Activated gamma-delta T cell (primary cell): ENCODE results near the gene ANKS3.

Experiments used
- DNase-seq: peaks from one replicate; lab custom pipeline; 2025; lab: John Stamatoyannopoulos, UW

The ANKS3 gene

DNA sequence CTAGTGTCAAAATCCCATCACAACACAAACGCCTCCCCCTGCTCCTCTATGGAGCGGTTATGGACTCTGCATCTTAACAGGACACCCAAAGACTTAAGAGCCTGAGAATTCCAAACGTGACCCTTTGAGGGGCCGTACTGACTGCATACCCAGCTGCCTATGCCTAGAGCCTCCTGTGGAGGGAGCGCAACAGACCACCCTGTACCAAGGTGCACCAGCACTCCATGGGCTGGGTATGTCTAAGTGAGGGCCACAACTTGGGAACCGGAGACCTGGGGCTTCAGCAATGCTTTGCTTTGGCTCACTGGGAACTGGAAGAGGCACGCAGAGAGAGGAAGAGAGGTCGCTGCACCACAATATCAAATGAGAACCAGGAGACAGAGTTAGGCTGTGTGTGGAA is 5.4 kb downstream of the ANKS3 start:
- DNase-seq: no peak

DNA sequence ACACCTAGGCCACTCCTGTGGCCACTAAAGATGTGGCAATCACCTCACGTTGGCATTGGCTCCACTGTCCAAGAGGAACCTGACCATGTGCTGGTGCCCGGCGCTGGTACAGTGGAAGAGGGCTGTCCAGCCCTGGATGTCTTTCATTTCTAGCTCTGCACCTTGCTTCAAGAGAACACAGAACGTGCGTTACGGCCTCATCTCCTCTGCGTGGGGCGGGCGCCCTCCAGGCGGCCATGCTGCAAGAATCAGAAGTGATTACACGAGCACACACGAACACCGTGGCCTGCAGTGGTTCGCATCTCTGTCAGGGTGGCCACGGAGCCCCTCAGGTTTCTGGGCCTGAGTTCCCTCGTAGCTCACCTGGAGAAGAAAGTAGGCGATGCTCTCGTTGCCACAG is 7.5 kb downstream of the ANKS3 start:
- no peak for DNase-seq

- no peak for DNase-seq
These were observed 9.3 kb downstream of the ANKS3 start for GRCh38 chr16:4724661-4725270.

- DNase-seq: no peak
These were observed 10.9 kb downstream of the ANKS3 start for GRCh38 chr16:4723071-4723767.

- DNase-seq: no peak
These were observed 15.6 kb downstream of the ANKS3 start for GRCh38 chr16:4718466-4718865.

DNA sequence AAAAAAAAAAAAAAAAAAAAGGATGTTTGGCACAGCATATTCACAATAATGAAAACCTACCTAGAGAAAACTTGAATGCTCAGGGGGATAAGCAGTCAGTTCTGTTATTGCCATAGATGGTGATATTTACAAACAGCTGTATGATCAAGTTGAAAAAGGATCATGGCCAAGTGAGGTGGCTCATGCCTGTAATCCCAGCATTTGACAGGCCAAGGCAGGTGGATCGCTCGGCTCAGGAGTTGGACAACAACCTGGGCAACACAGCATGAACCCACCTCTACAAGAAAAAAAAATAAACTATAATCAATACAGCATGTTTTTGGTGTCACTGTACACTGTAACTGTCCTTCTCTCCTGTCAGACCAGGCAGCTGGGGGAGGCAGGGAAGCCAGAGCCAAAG is 19.1 kb downstream of the ANKS3 start:
- no peak for DNase-seq

DNA sequence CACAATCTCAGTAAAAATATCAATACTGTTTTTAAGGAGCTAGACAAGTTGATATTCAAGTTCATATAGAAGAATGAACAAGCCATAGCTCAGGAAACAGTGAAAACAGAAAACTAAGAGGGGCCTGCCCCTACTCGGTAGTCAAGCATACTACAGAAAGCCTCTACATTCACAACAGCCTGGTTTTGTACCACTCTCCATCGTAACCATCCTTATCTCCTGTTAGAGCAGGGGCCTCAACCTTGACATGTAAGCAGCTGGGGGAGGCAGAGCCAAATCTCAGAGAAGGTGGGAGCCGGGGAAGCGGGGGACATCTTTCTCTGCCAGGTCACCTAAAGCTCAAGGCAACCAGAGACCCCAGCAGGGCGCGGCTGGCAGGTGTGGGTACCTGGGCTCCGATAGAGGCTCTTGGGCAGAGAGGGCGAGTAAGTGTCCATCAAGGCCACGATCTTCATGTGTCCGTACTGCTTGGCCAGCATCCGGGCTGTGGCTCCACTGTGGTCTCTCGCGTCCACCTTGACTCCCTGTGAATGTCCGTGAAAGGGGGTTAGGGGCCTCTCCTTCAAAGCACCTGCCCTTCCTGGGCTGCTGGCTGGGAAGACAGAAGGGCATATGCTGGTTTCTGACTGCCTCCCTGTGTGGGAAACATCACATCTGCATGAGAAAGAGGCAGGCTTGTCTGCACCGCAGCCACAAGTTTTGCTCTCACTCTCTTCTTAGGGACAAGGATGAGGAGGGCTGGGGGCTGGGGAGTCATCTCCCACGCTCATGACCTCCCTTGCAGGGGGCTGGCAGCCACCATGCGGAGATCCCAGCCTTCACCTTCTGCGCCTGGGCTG is 20.2 kb downstream of the ANKS3 start:
- no peak for DNase-seq

DNA sequence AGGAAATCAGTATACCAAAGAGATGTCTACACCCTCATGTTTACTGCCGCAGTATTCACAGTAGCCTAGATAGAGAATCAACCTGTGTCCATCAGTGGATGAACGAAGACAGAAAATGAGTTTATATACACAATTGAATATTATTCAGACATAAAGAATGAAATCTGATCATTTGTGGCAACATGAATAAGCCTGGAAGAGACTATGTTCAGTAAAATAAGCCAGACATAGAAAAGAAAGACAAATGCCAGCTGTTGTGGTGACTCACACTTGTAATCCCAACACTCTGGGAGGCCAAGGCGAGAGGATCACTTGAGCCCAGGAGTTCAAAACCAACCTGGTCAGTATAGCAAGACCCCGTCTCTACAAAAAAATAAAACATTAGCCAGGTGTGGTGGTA is 24.6 kb downstream of the ANKS3 start:
- no peak for DNase-seq

GRCh38 chr16:4706871-4707270 is 27.2 kb downstream of the ANKS3 start:
- no peak for DNase-seq

DNA sequence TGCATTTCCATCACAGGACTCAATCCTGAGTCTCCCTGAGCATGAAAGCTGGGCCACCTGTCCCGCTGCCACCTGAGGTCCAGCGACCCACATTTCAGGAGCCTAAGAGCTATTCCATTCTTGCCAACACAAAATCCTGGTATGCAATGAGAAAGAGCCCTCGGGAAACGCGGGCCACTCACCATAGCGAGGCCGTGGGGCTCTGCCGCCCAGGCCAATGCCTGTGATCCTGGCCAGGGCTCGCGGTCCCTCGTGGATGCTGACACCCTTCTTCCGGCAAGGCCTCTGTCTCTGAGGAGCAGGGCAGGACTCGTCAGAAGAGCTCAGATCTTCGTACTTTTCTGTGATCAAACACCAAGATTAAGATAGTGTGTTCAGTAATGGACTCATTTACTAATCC is 29.2 kb downstream of the ANKS3 start:
- no peak for DNase-seq

GRCh38 chr16:4704491-4704890 is 29.6 kb downstream of the ANKS3 start:
- no peak for DNase-seq

- no peak for DNase-seq
These were observed 30.2 kb downstream of the ANKS3 start for GRCh38 chr16:4703906-4704305.

GRCh38 chr16:4702466-4702808 is 31.6 kb downstream of the ANKS3 start:
- no peak for DNase-seq

- no peak for DNase-seq
These were observed 32.1 kb downstream of the ANKS3 start for GRCh38 chr16:4701791-4702465.

DNA sequence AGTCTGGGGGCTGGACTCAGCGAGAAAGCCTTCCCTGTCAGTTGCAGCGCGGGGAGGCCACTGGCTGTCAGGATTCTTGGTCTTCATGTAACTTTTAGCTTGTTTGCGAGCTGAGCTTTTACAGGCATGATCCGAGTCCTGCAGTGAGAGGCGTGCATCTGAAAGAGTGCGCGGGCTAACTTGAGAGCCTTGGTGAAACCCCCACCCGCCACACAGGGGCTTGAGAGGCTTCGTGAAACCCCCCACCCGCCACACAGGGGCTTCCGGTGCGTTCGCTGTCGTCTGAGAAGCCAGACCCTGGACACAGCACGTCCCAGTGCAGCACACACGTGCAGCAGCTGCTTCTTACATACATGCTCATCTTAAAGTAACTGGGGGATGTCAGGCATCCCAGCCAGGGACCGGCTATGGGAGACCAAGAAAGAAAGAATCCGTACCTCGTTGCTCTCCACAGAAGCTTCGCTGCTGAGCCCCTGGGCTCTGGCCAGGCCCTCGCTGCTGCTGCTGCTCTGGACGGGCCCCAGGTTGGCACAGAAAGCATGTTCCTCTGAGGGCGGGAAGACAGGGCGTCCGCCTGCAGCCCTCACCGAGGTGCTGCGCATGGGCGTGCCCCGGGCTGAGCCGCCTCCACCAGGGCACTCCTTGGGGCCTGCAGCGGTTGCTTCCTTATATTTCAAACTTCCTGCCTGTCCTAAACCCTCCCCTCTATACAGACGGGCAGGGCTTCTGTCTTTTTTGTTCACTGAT is 32.9 kb downstream of the ANKS3 start:
- no peak for DNase-seq

GRCh38 chr16:4700380-4700996 is 33.6 kb downstream of the ANKS3 start:
- no peak for DNase-seq

DNA sequence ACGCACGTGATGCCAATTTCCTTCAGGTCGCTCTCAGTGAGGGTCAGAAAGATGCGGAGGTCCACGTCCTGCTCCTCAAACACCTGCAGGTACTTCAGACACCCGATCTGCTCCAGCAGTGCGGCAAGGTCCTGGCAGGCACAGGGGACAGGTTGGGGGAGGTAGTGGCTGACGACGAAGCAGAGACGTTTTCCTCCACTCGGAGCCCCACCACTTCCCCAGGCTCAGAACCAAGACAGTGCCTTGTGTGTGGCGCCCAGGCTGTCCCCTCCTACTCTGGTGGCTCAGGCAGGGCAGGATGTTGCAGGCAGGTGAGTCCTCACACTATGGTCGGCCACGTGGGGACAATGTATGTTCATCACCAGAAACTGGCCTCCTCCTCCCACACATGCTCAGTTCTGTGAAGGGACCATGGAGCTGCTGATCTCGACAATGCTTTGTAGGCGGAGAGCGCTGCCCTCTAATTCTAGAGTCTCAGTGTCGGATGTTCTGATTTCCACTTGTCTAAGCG is 35.0 kb downstream of the ANKS3 start:
- no peak for DNase-seq

GRCh38 chr16:4698321-4699045 is 35.6 kb downstream of the ANKS3 start:
- DNase-seq: no peak

DNA sequence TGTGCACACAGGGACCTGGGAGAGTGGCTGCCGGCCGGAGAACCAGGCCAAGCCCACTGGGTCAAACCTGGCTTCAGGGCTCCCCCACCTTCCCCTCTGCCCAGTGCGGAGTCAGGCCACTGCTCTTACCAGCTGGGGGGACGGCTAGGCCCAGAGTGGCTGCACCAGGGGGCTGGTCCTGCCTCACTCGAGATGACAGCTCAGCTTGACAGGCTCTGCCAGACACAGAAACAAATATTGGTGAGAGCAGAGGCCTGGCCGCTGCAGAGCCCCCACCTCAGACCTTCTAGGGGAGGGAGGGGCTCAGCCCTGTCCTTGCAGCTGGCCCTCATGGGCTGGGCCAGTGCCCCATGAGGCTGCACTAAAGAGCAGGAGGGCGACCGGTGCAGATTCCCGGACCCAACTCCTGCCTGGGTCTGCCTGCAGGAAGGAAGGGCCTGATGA is 36.2 kb downstream of the ANKS3 start:
- no peak for DNase-seq
